Measurements from ENCODE around the gene NDUFV3.

DNA sequence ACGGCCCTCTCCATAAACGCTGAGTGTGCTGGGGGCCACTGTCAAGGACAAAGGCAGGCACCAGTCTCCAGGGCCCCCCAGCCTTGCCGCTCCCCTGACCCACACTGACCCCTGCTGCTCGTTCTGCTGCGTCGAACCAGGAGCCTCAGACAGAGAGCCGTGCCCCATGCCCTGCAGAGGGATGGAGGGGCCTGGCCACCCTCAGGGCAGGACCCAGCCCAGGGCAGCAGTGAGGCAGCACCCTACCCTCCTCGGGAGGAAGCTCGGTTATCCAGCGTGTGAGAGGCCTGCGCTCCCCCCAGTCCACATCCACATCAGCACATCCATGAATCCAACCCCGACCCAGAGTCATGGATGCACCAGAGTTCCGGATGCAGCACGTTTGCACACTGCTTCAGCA lies 28.8 kb upstream of the NDUFV3 start:
- TF ChIP-seq, protein P1, sequence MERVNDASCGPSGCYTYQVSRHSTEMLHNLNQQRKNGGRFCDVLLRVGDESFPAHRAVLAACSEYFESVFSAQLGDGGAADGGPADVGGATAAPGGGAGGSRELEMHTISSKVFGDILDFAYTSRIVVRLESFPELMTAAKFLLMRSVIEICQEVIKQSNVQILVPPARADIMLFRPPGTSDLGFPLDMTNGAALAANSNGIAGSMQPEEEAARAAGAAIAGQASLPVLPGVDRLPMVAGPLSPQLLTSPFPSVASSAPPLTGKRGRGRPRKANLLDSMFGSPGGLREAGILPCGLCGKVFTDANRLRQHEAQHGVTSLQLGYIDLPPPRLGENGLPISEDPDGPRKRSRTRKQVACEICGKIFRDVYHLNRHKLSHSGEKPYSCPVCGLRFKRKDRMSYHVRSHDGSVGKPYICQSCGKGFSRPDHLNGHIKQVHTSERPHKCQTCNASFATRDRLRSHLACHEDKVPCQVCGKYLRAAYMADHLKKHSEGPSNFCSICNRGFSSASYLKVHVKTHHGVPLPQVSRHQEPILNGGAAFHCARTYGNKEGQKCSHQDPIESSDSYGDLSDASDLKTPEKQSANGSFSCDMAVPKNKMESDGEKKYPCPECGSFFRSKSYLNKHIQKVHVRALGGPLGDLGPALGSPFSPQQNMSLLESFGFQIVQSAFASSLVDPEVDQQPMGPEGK (tag by site-specific recombination; IDR thresholded peaks at IDR 0.05): no peak
- TF ChIP-seq ZNF19 (tag by site-specific recombination; IDR thresholded peaks at IDR 0.05; ENCODE audit: low read depth) (no peak), ZNF501 (tag by site-specific recombination; IDR thresholded peaks at IDR 0.05) (no peak), ZNF274 (IDR thresholded peaks at IDR 0.05; ENCODE audit: low read length) (no peak), ZNF274 (tag by site-specific recombination; IDR thresholded peaks at IDR 0.05; ENCODE audit: borderline replicate concordance) (no peak), ZNF221 (tag by site-specific recombination; IDR thresholded peaks at IDR 0.05; ENCODE audit: borderline replicate concordance) (no peak), ZNF514 (tag by site-specific recombination; IDR thresholded peaks at IDR 0.05) (no peak), ZNF473 (tag by site-specific recombination; IDR thresholded peaks at IDR 0.05) (no peak)
- TF ChIP-seq, protein P2, sequence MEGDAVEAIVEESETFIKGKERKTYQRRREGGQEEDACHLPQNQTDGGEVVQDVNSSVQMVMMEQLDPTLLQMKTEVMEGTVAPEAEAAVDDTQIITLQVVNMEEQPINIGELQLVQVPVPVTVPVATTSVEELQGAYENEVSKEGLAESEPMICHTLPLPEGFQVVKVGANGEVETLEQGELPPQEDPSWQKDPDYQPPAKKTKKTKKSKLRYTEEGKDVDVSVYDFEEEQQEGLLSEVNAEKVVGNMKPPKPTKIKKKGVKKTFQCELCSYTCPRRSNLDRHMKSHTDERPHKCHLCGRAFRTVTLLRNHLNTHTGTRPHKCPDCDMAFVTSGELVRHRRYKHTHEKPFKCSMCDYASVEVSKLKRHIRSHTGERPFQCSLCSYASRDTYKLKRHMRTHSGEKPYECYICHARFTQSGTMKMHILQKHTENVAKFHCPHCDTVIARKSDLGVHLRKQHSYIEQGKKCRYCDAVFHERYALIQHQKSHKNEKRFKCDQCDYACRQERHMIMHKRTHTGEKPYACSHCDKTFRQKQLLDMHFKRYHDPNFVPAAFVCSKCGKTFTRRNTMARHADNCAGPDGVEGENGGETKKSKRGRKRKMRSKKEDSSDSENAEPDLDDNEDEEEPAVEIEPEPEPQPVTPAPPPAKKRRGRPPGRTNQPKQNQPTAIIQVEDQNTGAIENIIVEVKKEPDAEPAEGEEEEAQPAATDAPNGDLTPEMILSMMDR (tag by site-specific recombination; IDR thresholded peaks at IDR 0.05): peak; percentile 37; the same call in 1 of the 2 replicates
- TF ChIP-seq, protein P3, sequence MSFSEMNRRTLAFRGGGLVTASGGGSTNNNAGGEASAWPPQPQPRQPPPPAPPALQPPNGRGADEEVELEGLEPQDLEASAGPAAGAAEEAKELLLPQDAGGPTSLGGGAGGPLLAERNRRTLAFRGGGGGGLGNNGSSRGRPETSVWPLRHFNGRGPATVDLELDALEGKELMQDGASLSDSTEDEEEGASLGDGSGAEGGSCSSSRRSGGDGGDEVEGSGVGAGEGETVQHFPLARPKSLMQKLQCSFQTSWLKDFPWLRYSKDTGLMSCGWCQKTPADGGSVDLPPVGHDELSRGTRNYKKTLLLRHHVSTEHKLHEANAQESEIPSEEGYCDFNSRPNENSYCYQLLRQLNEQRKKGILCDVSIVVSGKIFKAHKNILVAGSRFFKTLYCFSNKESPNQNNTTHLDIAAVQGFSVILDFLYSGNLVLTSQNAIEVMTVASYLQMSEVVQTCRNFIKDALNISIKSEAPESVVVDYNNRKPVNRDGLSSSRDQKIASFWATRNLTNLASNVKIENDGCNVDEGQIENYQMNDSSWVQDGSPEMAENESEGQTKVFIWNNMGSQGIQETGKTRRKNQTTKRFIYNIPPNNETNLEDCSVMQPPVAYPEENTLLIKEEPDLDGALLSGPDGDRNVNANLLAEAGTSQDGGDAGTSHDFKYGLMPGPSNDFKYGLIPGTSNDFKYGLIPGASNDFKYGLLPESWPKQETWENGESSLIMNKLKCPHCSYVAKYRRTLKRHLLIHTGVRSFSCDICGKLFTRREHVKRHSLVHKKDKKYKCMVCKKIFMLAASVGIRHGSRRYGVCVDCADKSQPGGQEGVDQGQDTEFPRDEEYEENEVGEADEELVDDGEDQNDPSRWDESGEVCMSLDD (tag by site-specific recombination; IDR thresholded peaks at IDR 0.05): no peak
